ENCODE data around the gene C21orf58.

C21orf58 gene

GRCh38 chr21:46347791-46348381, 24.2 kb upstream of the C21orf58 start:
- no peak for DNase-seq (ENCODE audit: low read depth)
- no peak for TF ChIP-seq CTCF (conservative IDR thresholded peaks at IDR 0.05; ENCODE audit: low read length)
- H3K4me3 ChIP-seq (ENCODE audit: low read length) = no peak overlapping the region

GRCh38 chr21:46347203-46347550, 23.5 kb upstream of the C21orf58 start:
- DNase-seq (ENCODE audit: low read depth) = no peak
- no peak overlapping the region for H3K4me3 ChIP-seq (ENCODE audit: low read length)
- TF ChIP-seq CTCF (conservative IDR thresholded peaks at IDR 0.05; ENCODE audit: low read length) = no peak

DNA sequence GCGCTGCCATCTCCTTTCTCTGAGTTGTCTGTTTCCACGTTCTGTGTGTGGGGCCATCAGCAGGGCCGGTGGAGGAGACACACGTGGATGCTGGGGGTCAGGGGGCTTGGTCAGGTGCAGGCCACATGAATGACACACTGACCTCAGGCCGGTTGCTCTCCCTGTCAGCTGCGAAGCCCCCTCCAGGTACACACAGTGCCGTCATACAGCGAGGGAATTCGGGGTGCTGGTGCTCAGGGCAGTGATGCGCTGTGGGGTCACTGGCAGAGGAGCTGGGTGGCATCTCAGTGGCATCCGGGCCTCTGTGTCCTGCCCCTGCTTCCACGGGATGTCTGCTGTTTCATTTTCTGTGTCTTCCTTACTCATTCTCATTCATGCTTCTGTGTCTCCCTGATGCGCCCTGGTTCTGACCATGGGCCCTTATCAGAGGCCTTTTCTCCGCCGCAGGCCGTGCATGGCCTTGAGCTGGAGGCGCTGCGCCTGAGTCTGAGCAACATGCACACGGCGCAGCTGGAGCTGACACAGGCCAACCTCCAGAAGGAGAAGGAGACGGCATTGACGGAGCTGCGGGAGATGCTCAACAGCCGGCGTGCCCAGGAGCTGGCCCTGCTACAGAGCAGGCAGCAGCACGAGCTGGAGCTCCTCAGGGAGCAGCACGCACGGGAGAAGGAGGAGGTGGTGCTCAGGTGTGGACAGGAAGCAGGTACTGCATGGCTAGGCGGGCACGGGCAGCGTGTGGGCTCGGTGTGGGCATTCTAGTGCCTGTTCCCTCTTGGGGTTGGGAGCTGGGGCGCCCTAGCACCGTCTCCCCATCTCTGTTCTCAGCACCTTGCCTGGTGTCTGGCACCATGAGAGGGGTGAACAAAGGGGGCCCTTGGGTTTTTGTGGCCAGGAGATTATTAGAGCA, 22.9 kb upstream of the C21orf58 start:
- no peak for DNase-seq (ENCODE audit: low read depth)
- no peak for TF ChIP-seq CTCF (conservative IDR thresholded peaks at IDR 0.05; ENCODE audit: low read length)
- no peak overlapping the region for H3K4me3 ChIP-seq (ENCODE audit: low read length)

GRCh38 chr21:46345861-46346260, 22.2 kb upstream of the C21orf58 start:
- TF ChIP-seq CTCF (conservative IDR thresholded peaks at IDR 0.05; ENCODE audit: low read length) = no peak
- no peak overlapping the region for H3K4me3 ChIP-seq (ENCODE audit: low read length)
- no peak for DNase-seq (ENCODE audit: low read depth)

- no peak overlapping the region for H3K4me3 ChIP-seq (ENCODE audit: low read length)
- DNase-seq (ENCODE audit: low read depth) = no peak
- TF ChIP-seq CTCF (conservative IDR thresholded peaks at IDR 0.05; ENCODE audit: low read length) = no peak
These were observed 20.7 kb upstream of the C21orf58 start for GRCh38 chr21:46344219-46344915.

GRCh38 chr21:46340998-46341397, 17.3 kb upstream of the C21orf58 start:
- no peak for DNase-seq (ENCODE audit: low read depth)

More at GRCh38 chr21:46340998-46341397, 17.3 kb upstream of the C21orf58 start:
- no peak for TF ChIP-seq CTCF (conservative IDR thresholded peaks at IDR 0.05; ENCODE audit: low read length)
- H3K4me3 ChIP-seq (ENCODE audit: low read length) = no peak overlapping the region
